GM18505 (cell line): Measurements from ENCODE around the gene TWIST2.

ENCODE experiments used
- ATAC-seq: cut with Tn5 transposase; IDR thresholded peaks from one replicate; pipeline ENCODE4 v1.9.1; 2021; ENCODE audit not compliant: unreplicated experiment
- POLR2A ChIP-seq: IDR thresholded peaks from 4 replicates; pipeline ENCODE4 v1.6.1; 2011; ENCODE audit warnings: borderline replicate concordance; ENCODE audit not compliant: insufficient read depth, insufficient read length; ENCODE audit errors: extremely low read depth

The TWIST2 gene

GRCh38 chr2:238818561-238818960, 29.3 kb upstream of the TWIST2 start:
- ATAC-seq, result no peak
- TF ChIP-seq POLR2A, result no peak

DNA sequence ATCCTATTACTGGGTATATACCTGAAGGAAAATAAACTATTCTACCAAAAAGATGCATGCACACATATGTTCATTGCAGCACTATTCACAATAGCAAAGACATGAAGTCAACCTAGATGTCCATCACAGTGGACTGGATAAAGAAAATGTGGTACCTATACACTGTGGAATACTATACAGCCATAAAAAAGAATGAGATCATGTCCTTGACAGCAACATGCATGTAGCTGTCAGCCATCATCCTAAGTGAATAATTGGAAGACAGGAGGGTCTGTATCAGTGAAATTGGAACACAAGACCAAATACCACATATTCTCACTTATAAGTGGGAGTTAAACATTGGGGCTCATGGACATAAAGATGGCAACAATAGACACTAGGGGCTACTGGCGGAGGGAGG, 27.7 kb upstream of the TWIST2 start:
- TF ChIP-seq POLR2A, result no peak

DNA sequence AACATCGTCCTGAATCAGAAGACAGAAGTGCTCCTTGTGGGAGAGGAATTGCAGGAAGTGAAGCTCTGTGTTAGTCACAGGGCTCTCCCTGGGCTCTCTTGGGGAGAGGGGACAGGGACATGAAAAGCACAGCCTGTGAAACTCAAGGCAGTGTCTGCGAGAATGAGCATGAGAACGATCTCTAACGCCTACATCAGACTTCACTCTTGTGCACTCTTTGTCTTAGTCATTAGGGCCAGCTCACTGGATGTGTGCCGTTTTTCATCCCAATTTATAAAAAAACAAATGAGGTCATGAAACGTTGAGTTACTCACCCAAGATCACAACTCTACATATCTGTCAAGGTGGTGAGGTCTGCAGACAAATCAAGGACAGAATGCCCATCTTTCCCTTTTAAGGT, 27.0 kb upstream of the TWIST2 start:
- no peak for ATAC-seq
- no peak for TF ChIP-seq POLR2A

More for the DNA sequence above, 27.7 kb upstream of the TWIST2 start:
- no peak for ATAC-seq

GRCh38 chr2:238821391-238821790, 26.5 kb upstream of the TWIST2 start:
- TF ChIP-seq POLR2A, result no peak

DNA sequence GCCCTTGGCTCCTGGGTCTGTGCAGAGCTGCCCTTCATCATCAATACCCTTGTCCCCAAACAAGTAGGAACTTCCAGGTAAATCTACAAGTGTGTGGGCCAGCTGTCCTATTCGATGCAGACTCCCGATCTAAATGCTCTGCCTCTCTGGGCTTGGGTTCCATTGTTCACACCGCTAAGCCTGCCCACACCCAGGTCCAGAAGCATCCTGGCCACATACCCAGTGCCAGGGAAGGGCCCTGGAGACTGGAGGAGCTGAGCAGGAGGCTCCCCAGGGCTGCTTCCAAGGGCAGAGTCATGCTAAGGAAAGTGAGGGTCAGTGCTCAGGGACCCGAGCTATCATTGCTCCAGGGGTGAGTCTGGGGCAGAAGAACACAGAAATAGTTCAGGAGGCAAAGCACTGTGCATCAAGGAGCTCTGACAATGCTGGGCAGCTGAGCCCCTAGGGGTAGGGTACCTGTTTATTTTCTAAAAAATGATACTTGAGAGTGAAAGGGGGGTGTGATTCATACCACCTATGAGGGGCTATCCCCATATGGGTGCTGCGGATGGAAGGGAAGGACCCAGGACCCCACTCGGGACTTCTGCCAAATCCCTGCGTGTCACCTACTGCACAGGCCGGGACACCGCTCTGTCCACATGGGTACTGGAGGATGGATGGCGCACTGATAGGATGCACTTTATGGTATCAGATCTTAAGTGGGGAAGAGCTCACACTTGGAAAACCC, 25.8 kb upstream of the TWIST2 start:
- no peak for ATAC-seq

More at GRCh38 chr2:238821391-238821790, 26.5 kb upstream of the TWIST2 start:
- no peak for ATAC-seq

GRCh38 chr2:238822955-238823354, 24.9 kb upstream of the TWIST2 start:
- no peak for TF ChIP-seq POLR2A
- ATAC-seq, result no peak

More for the DNA sequence above, 25.8 kb upstream of the TWIST2 start:
- TF ChIP-seq POLR2A, result no peak

- ATAC-seq, result no peak
- TF ChIP-seq POLR2A, result no peak
These were observed 16.7 kb upstream of the TWIST2 start for GRCh38 chr2:238831177-238831576.

DNA sequence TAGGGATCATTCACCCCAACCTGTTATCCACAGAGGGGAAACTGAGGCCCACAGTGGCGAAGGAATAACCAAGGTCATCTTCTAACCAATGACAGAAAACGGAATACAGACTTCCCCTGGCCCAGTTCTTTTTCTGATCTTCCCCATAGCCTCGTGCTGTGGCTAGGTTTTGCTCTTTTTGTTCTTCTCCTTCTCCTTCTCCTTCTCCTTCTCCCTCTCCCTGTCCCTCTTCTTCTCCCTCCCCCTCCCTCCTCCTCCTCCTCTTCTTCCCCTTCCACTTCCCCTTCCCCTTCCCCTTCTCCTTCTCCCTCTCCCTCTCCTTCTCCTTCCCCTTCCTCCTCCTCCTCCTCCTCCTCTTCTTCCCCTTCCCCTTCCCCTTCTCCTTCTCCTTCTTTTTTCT, 12.9 kb upstream of the TWIST2 start:
- TF ChIP-seq POLR2A, result no peak
- ATAC-seq, result no peak

DNA sequence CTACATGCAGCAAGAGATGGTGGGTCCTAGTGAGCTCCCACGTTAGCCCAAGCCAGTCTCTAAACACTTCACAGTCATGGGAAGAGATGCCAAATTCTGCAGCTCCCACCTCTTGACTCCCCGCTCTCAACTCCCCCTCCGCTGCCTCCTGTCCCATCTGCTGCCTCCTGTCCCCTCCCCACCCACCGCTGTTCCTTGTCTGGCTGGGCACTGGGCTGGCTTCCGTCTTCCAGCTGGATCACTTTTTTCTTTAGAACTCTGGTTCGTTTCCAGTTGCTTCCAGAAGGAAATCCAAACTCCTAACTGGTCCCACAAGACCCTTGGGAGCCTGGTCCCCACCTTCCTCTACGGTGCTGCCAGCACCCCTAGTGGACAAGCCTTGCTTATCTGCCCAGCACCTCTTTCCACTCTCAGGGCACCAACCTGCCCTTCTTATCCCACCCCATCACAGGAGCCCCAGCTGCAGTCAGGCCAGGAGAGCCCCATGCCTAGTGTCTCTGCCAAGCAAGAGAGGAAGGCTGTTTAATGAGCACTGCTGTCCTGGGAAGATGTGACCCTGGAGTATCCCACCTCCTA, 12.1 kb upstream of the TWIST2 start:
- ATAC-seq, result no peak

GRCh38 chr2:238838786-238839327, 9.0 kb upstream of the TWIST2 start:
- no peak for TF ChIP-seq POLR2A
- ATAC-seq, result no peak

More for the DNA sequence above, 12.1 kb upstream of the TWIST2 start:
- TF ChIP-seq POLR2A, result no peak

- ATAC-seq, result no peak
- TF ChIP-seq POLR2A, result no peak
These were observed 8.5 kb upstream of the TWIST2 start for GRCh38 chr2:238839428-238839827.

GRCh38 chr2:238841542-238842164, 6.2 kb upstream of the TWIST2 start:
- no peak for ATAC-seq
- no peak for TF ChIP-seq POLR2A

- TF ChIP-seq POLR2A, result no peak
- ATAC-seq, result no peak
These were observed 4.4 kb upstream of the TWIST2 start for GRCh38 chr2:238843476-238843875.
